HuH-7.5 (cell line): ENCODE results near the gene AQP2.

Experiments used
- DNase-seq: peaks from one replicate; pipeline ENCODE4 v3.0.0; 2011; ENCODE audit warnings: low spot score

AQP2 gene

GRCh38 chr12:49941556-49942511, 8.7 kb upstream of the AQP2 start:
- DNase-seq = no peak

GRCh38 chr12:49942512-49942893, 8.0 kb upstream of the AQP2 start:
- DNase-seq = no peak

GRCh38 chr12:49942921-49943624, 7.5 kb upstream of the AQP2 start:
- no peak for DNase-seq

- DNase-seq = no peak
Measured at GRCh38 chr12:49943625-49943960, 6.9 kb upstream of the AQP2 start.

GRCh38 chr12:49944046-49944445, 6.5 kb upstream of the AQP2 start:
- no peak for DNase-seq

GRCh38 chr12:49944718-49945117, 5.8 kb upstream of the AQP2 start:
- DNase-seq = no peak

GRCh38 chr12:49945394-49946080, 5.0 kb upstream of the AQP2 start:
- peak; percentile 97 for DNase-seq

GRCh38 chr12:49946086-49946485, 4.5 kb upstream of the AQP2 start:
- no peak for DNase-seq

GRCh38 chr12:49946497-49946896, 4.0 kb upstream of the AQP2 start:
- no peak for DNase-seq

GRCh38 chr12:49947593-49948226, 2.8 kb upstream of the AQP2 start:
- DNase-seq = no peak

- DNase-seq = no peak
Measured at GRCh38 chr12:49948866-49949845, 1.4 kb upstream of the AQP2 start.

GRCh38 chr12:49949866-49950265, 671 bp upstream of the AQP2 start:
- DNase-seq = no peak

GRCh38 chr12:49951411-49952240, 1.1 kb downstream of the AQP2 start:
- DNase-seq = no peak

GRCh38 chr12:49952391-49953055, 2.0 kb downstream of the AQP2 start:
- DNase-seq = no peak

- no peak for DNase-seq
Measured at GRCh38 chr12:49953151-49953550, 2.6 kb downstream of the AQP2 start.

GRCh38 chr12:49953961-49954846, 3.7 kb downstream of the AQP2 start:
- DNase-seq = no peak

- DNase-seq = no peak
Measured at GRCh38 chr12:49954863-49955830, 4.6 kb downstream of the AQP2 start.
